ENCODE data around the gene GAMT.

DNA sequence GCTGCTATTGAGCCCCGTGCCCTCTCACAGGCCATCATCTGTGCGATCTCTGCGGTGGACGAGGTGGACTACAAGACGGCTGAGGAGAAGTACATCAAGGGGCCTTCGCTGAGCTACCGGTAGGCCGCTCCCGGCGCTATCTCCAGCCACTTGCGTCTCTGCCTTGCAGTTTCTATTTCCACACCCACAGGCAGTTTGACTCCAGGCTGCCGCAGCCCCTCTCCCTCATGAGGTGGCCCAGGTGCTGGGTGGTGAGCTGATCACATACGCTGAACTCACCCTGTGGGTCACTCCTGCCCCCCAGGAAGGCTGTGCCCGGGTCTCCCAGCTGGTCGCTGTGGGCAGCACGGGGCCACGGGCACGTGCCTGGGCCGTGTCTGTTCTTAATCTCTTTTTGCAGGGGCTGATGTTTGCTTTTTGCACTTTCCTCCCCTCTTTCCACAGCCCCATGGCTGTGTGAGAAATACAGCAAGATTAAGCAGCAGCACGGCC is 28.3 kb downstream of the GAMT start:
- TF ChIP-seq, protein P1, sequence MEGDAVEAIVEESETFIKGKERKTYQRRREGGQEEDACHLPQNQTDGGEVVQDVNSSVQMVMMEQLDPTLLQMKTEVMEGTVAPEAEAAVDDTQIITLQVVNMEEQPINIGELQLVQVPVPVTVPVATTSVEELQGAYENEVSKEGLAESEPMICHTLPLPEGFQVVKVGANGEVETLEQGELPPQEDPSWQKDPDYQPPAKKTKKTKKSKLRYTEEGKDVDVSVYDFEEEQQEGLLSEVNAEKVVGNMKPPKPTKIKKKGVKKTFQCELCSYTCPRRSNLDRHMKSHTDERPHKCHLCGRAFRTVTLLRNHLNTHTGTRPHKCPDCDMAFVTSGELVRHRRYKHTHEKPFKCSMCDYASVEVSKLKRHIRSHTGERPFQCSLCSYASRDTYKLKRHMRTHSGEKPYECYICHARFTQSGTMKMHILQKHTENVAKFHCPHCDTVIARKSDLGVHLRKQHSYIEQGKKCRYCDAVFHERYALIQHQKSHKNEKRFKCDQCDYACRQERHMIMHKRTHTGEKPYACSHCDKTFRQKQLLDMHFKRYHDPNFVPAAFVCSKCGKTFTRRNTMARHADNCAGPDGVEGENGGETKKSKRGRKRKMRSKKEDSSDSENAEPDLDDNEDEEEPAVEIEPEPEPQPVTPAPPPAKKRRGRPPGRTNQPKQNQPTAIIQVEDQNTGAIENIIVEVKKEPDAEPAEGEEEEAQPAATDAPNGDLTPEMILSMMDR (conservative IDR thresholded peaks at IDR 0.05; ENCODE audit: low read length), result no peak
- no peak for TF ChIP-seq EZH2phosphoT487 (IDR thresholded peaks at IDR 0.05; ENCODE audit: borderline replicate concordance)
